IPS DF 4.7 (cell line): ENCODE measurements around the gene DMRT1.
"Not testable (repeated sequence)": the region's sequence is repeated elsewhere in the genome, so short reads cannot be mapped to it uniquely, and the experiment has no call there.

Experiments used
- DNase-seq: peaks from one replicate; pipeline ENCODE4 v3.0.0-alpha.2; 2013; ENCODE audit warnings: low spot score; ENCODE audit errors: extremely low read depth

The DMRT1 gene

GRCh38 chr9:859251-859650, 17.8 kb downstream of the DMRT1 start:
- no peak for DNase-seq

- DNase-seq: no peak
Observed at GRCh38 chr9:860706-861105, 19.2 kb downstream of the DMRT1 start.

GRCh38 chr9:861525-861924, 20.0 kb downstream of the DMRT1 start:
- not testable (repeated sequence) for DNase-seq

- no peak for DNase-seq
Observed at GRCh38 chr9:875119-875962, 33.8 kb downstream of the DMRT1 start.

GRCh38 chr9:876425-876824, 34.9 kb downstream of the DMRT1 start:
- DNase-seq: no peak

GRCh38 chr9:878239-878638, 36.7 kb downstream of the DMRT1 start:
- DNase-seq: no peak

- DNase-seq: no peak
Observed at GRCh38 chr9:880725-881124, 39.2 kb downstream of the DMRT1 start.

GRCh38 chr9:882416-882924, 41.0 kb downstream of the DMRT1 start:
- DNase-seq: no peak

GRCh38 chr9:883011-883410, 41.5 kb downstream of the DMRT1 start:
- no peak for DNase-seq

- no peak for DNase-seq
Observed at GRCh38 chr9:886886-887285, 45.4 kb downstream of the DMRT1 start.

GRCh38 chr9:892123-892522, 50.6 kb downstream of the DMRT1 start:
- DNase-seq: no peak

GRCh38 chr9:893115-893514, 51.6 kb downstream of the DMRT1 start:
- no peak for DNase-seq

- no peak for DNase-seq
Observed at GRCh38 chr9:893843-894420, 52.4 kb downstream of the DMRT1 start.

GRCh38 chr9:899440-900184, 58.1 kb downstream of the DMRT1 start:
- DNase-seq: no peak

- no peak for DNase-seq
Observed at GRCh38 chr9:903886-904285, 62.4 kb downstream of the DMRT1 start.

GRCh38 chr9:905906-906305, 64.4 kb downstream of the DMRT1 start:
- DNase-seq: no peak

- DNase-seq: no peak
Observed at GRCh38 chr9:908536-909205, 67.2 kb downstream of the DMRT1 start.

GRCh38 chr9:911005-911404, 69.5 kb downstream of the DMRT1 start:
- no peak for DNase-seq

- no peak for DNase-seq
Observed at GRCh38 chr9:912776-913175, 71.3 kb downstream of the DMRT1 start.

- DNase-seq: not testable (repeated sequence)
Observed at GRCh38 chr9:913526-913925, 72.0 kb downstream of the DMRT1 start.

- no peak for DNase-seq
Observed at GRCh38 chr9:917730-918129, 76.2 kb downstream of the DMRT1 start.

- DNase-seq: no peak
Observed at GRCh38 chr9:920927-921326, 79.4 kb downstream of the DMRT1 start.
